Fibroblast of pulmonary artery (primary cell): ENCODE results near the gene CREBL2.
A peak's percentile ranks its signal among the peaks of the same experiment; 100 is the strongest.

Source experiments
- DNase-seq: peaks from one replicate; pipeline ENCODE4 v3.0.0-alpha.2; 2010; ENCODE audit warnings: low read depth
- H3K4me3 ChIP-seq: replicated peaks from 2 replicates; pipeline ENCODE4 v1.5.1; 2011; ENCODE audit warnings: low read depth, mild to moderate bottlenecking, control low read depth, low read length, moderate library complexity
- CTCF ChIP-seq: IDR thresholded peaks from 2 replicates; pipeline ENCODE4 v1.5.1; 2011; ENCODE audit warnings: mild to moderate bottlenecking, control low read depth, low read length, inconsistent platforms; ENCODE audit errors: missing control alignments

CREBL2 gene

GRCh38 chr12:12604740-12605139 is 6.9 kb upstream of the CREBL2 start:
- no peak for DNase-seq
- TF ChIP-seq CTCF = no peak
- no peak overlapping the region for H3K4me3 ChIP-seq

- no peak overlapping the region for H3K4me3 ChIP-seq
- DNase-seq = peak; percentile 74
- TF ChIP-seq CTCF = no peak
These were observed 4.7 kb upstream of the CREBL2 start for GRCh38 chr12:12606781-12607589.

GRCh38 chr12:12608557-12608957 is 3.1 kb upstream of the CREBL2 start:
- peak; percentile 21 for DNase-seq
- H3K4me3 ChIP-seq = no peak overlapping the region
- no peak for TF ChIP-seq CTCF

GRCh38 chr12:12609692-12610091 is 2.0 kb upstream of the CREBL2 start:
- no peak for DNase-seq
- no peak for TF ChIP-seq CTCF
- H3K4me3 ChIP-seq = no peak overlapping the region

GRCh38 chr12:12610711-12611110 is 965 bp upstream of the CREBL2 start:
- TF ChIP-seq CTCF = no peak
- no peak for DNase-seq
- no peak overlapping the region for H3K4me3 ChIP-seq

- peak overlapping the region; percentile 79 for H3K4me3 ChIP-seq
- DNase-seq = peak; percentile 88
- TF ChIP-seq CTCF = no peak
These were observed 682 bp downstream of the CREBL2 start for GRCh38 chr12:12612358-12612757.

GRCh38 chr12:12613344-12613743 is 1.7 kb downstream of the CREBL2 start:
- peak overlapping the region; percentile 30 for H3K4me3 ChIP-seq
- no peak for TF ChIP-seq CTCF
- no peak for DNase-seq
